ENCODE measurements around the gene BOD1L1. TPM values are rescaled to one million over a fixed set of nuclear protein-coding genes. Genes with fewer than 3 reads are reported as not detected.
A peak's percentile ranks its signal among the peaks of the same experiment; 100 is the strongest.

BOD1L1 gene
- total and polyA plus RNA-seq, 2 experiments from 2014 or later: 6.6 to 16.5 TPM

DNA sequence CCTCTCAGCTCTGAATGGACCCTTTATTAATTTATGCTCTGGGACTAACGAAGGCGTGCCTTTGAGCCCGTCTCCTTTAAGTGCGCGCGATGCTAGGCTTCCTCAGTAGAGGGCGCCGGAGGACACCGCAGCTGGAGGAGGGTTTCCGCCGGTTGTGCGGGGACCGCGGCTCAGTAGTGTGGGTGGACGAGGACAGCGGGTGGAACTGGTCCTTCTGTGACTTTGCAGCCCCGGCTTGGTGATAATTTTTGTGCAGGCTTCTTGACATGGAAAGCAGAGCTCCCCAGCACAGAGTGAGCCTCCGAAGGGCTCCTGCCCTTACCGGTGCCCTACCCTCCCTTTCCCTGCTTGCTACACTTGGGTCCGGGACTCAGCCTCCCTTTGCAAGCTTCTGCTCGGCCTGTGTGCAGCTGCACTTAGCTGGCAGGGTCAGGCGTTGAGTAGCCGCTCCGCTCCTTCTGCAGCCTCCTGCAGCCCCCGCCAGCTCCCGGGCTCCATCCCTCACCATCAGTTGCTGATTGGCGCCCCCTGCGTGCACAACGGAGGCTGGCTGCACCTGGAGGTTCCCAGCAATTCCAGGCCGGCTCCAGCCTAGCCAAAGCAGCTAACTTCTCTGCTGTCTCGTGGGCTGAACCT, 26.8 kb upstream of the BOD1L1 start:
- Histone ChIP-seq H3K27me3 (replicated peaks; ENCODE audit: insufficient read depth) (no peaks in the 10 kb centered on the region), H2AFZ (peak overlapping the region; percentile 94), H3K27ac (no peak overlapping the region), H3K79me2 (ENCODE audit: insufficient read depth) (no peaks in the 10 kb centered on the region), H3K36me3 (ENCODE audit: low read depth) (no peaks in the 10 kb centered on the region), H3F3A (ENCODE audit: insufficient read depth) (no peaks in the 10 kb centered on the region), H3K9me2 (ENCODE audit: insufficient read depth) (no peaks in the 10 kb centered on the region), H3K4me2 (ENCODE audit: unreplicated experiment) (peak overlapping the region; percentile 86), H3K9me3 (ENCODE audit: low read depth) (no peaks in the 10 kb centered on the region), H3K4me3 (peak overlapping the region; percentile 77), H3K9ac (0 out of 2 replicates have a peak overlapping the region, but pooled peaks have one; percentile 8), H4K20me1 (ENCODE audit: insufficient read depth) (no peaks in the 10 kb centered on the region), H3K4me1 (ENCODE audit: insufficient read depth) (0 out of 2 replicates have a peak, but pooled peaks cover 3% of the 10 kb centered on the region)
- TF ChIP-seq EZH2phosphoT487 (IDR thresholded peaks at IDR 0.05; ENCODE audit: insufficient read depth, low read depth) (no peak), EZH2 (IDR thresholded peaks at IDR 0.05; ENCODE audit: insufficient read depth, poor library complexity, severe bottlenecking) (no peak)
- DNase-seq: peak; percentile 86
- in situ Hi-C loops (cut with MboI): loop anchor here (25.0 kb wide), 1 partner anchor 1508 kb away; no protein-coding TSS in a partner anchor
- 1 to 2% methylated on average over 30 to 31 of the region's 31 CpGs for WGBS, 2 experiments (ENCODE audit: low coverage in 1 of 2, low lambda C conversion rate in 2 of 2, missing lambda C conversion rate in 2 of 2)

DNA sequence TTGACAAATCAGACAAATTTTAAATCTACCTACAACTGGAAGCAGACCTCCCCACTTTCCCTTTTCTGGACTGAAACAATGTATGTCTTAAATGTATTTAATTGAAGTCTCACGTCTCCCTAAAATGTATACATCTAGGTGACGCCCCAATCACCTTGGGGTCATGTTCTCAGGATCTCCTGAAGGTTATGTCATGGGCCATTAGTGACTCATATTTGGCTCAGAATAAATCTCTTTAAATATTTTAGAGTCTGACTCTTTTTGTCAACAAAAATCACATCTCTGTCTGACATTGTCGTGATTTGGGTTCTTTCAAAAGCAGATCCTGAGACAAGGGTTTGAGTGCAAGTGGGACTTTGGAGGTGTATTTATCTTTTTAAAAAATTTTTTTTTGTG, 26.2 kb upstream of the BOD1L1 start:
- Histone ChIP-seq H3K27ac (no peak overlapping the region), H2AFZ (peak overlapping the region; percentile 94), H3K79me2 (ENCODE audit: insufficient read depth) (no peaks in the 10 kb centered on the region), H3F3A (ENCODE audit: insufficient read depth) (no peaks in the 10 kb centered on the region), H3K36me3 (ENCODE audit: low read depth) (no peaks in the 10 kb centered on the region), H4K20me1 (ENCODE audit: insufficient read depth) (no peaks in the 10 kb centered on the region), H3K4me1 (ENCODE audit: insufficient read depth) (0 out of 2 replicates have a peak, but pooled peaks cover 3% of the 10 kb centered on the region), H3K9ac (no peak overlapping the region), H3K4me2 (ENCODE audit: unreplicated experiment) (peak overlapping the region; percentile 86), H3K9me3 (ENCODE audit: low read depth) (no peaks in the 10 kb centered on the region), H3K27me3 (replicated peaks; ENCODE audit: insufficient read depth) (no peaks in the 10 kb centered on the region), H3K4me3 (peak overlapping the region; percentile 77; the same call in 1 of the 2 replicates), H3K9me2 (ENCODE audit: insufficient read depth) (no peaks in the 10 kb centered on the region)
- TF ChIP-seq EZH2 (IDR thresholded peaks at IDR 0.05; ENCODE audit: insufficient read depth, poor library complexity, severe bottlenecking) (no peak), EZH2phosphoT487 (IDR thresholded peaks at IDR 0.05; ENCODE audit: insufficient read depth, low read depth) (no peak)
- DNase-seq: peak; percentile 24
- WGBS, 2 experiments (ENCODE audit: low coverage in 1 of 2, low lambda C conversion rate in 2 of 2, missing lambda C conversion rate in 2 of 2): 38 to 43% methylated on average over 3 of the region's 3 CpGs
- in situ Hi-C loops (cut with MboI): loop anchor here (25.0 kb wide), 1 partner anchor 1509 kb away; no protein-coding TSS in a partner anchor

DNA sequence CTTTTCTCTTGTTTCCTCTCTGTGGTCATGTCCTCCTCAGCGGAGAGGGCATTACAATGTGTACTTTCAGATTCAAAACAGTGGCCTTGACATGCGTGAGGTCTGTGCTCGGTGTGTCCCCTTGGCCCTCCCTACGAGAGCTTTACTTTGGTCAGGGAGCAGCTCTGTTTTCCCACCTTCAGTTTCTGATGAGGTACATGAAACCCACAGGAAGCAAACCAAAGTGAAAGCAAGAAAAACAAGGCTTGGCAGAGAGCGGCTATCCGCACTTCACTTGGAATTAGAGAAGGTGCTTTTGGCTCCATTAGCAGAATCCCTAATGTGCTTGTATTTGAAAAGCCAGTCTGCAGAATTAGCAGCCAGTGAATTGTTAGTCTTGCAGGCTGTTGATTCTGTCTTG, 19.5 kb upstream of the BOD1L1 start:
- H3K4me2 ChIP-seq (ENCODE audit: unreplicated experiment): no peak overlapping the region

DNA sequence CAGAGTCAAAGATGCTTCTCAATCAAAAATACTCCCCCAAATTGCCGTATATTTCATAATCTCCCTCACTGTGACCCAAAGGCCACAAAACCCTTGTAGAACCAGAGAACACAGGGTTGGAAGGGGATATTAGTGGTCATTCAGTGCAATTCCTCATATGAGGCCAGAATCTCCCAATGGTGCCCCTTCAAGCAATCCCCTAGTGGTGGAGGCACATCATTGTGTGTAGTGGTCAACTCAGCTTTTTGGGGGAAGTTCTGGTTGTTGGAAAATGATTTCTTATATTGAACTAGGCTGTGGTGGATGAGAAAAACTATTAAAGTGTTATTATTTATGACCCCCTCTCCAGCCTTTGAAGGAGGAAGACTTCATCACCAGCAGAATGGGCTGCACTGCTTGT, 17.6 kb upstream of the BOD1L1 start:
- Histone ChIP-seq H4K20me1 (ENCODE audit: insufficient read depth) (no peaks in the 10 kb centered on the region), H3K9me3 (ENCODE audit: low read depth) (no peaks in the 10 kb centered on the region), H3F3A (ENCODE audit: insufficient read depth) (no peaks in the 10 kb centered on the region), H3K27me3 (replicated peaks; ENCODE audit: insufficient read depth) (no peaks in the 10 kb centered on the region; the same call in 1 of the 2 replicates), H3K36me3 (ENCODE audit: low read depth) (no peaks in the 10 kb centered on the region), H3K9me2 (ENCODE audit: insufficient read depth) (no peaks in the 10 kb centered on the region), H3K4me1 (ENCODE audit: insufficient read depth) (0 out of 2 replicates have a peak, but pooled peaks cover 4% of the 10 kb centered on the region), H3K27ac (no peak overlapping the region), H3K4me3 (no peak overlapping the region), H3K4me2 (ENCODE audit: unreplicated experiment) (no peak overlapping the region), H3K9ac (no peak overlapping the region), H3K79me2 (ENCODE audit: insufficient read depth) (no peaks in the 10 kb centered on the region), H2AFZ (no peak overlapping the region)
- 79 to 81% methylated on average over 1 of the region's 1 CpG for WGBS, 2 experiments (ENCODE audit: low coverage in 1 of 2, low lambda C conversion rate in 2 of 2, missing lambda C conversion rate in 2 of 2)
- TF ChIP-seq EZH2 (IDR thresholded peaks at IDR 0.05; ENCODE audit: insufficient read depth, poor library complexity, severe bottlenecking) (no peak), EZH2phosphoT487 (IDR thresholded peaks at IDR 0.05; ENCODE audit: insufficient read depth, low read depth) (no peak)
- DNase-seq: no peak
- in situ Hi-C loops (cut with MboI): loop anchor here (25.0 kb wide), 1 partner anchor 1367 kb away; the partner anchor contains the start of gene CPEB2

More for the DNA sequence above, 19.5 kb upstream of the BOD1L1 start:
- DNase-seq: no peak
- Histone ChIP-seq H3F3A (ENCODE audit: insufficient read depth) (no peaks in the 10 kb centered on the region), H3K27me3 (replicated peaks; ENCODE audit: insufficient read depth) (no peaks in the 10 kb centered on the region; the same call in 1 of the 2 replicates), H3K9me2 (ENCODE audit: insufficient read depth) (no peaks in the 10 kb centered on the region), H3K9me3 (ENCODE audit: low read depth) (no peaks in the 10 kb centered on the region), H4K20me1 (ENCODE audit: insufficient read depth) (no peaks in the 10 kb centered on the region), H2AFZ (no peak overlapping the region), H3K4me3 (no peak overlapping the region), H3K79me2 (ENCODE audit: insufficient read depth) (no peaks in the 10 kb centered on the region), H3K4me1 (ENCODE audit: insufficient read depth) (no peaks in the 10 kb centered on the region), H3K36me3 (ENCODE audit: low read depth) (no peaks in the 10 kb centered on the region), H3K27ac (no peak overlapping the region), H3K9ac (no peak overlapping the region)
- TF ChIP-seq EZH2 (IDR thresholded peaks at IDR 0.05; ENCODE audit: insufficient read depth, poor library complexity, severe bottlenecking) (no peak), EZH2phosphoT487 (IDR thresholded peaks at IDR 0.05; ENCODE audit: insufficient read depth, low read depth) (no peak)
- WGBS, 2 experiments (ENCODE audit: low coverage in 1 of 2, low lambda C conversion rate in 2 of 2, missing lambda C conversion rate in 2 of 2): 26 to 35% methylated on average over 6 of the region's 6 CpGs
- in situ Hi-C loops (cut with MboI): loop anchor here (25.0 kb wide), 1 partner anchor 1365 kb away; the partner anchor contains the start of gene CPEB2
